ENCODE measurements around the gene APPBP2.
"Not testable (repeated sequence)": the region's sequence is repeated elsewhere in the genome, so short reads cannot be mapped to it uniquely, and the experiment has no call there.

GRCh38 chr17:60515199-60515598 is 10.8 kb downstream of the APPBP2 start:
- not testable (repeated sequence) for TF ChIP-seq CTCF (IDR thresholded peaks at IDR 0.05; ENCODE audit: extremely low read depth in 1 of 2, insufficient read depth in 1 of 2, low read depth in 1 of 2, low read length in 2 of 2); POLR2A (IDR thresholded peaks at IDR 0.05; ENCODE audit: low read depth, low read length); EZH2 (IDR thresholded peaks at IDR 0.05; ENCODE audit: borderline replicate concordance, low read depth, low read length, severe bottlenecking); POLR2AphosphoS5 (IDR thresholded peaks at IDR 0.05; ENCODE audit: insufficient read depth, low read depth, low read length); MYC (IDR thresholded peaks at IDR 0.05; ENCODE audit: low read depth, low read length); JUN (IDR thresholded peaks at IDR 0.05; ENCODE audit: borderline replicate concordance, insufficient read depth, insufficient read length, low read depth)
